WTC11 (cell line): ENCODE results near the gene CACNA2D3. TPM values are rescaled to one million over a fixed set of nuclear protein-coding genes. Genes with fewer than 3 reads are reported as not detected.

Experiments used
- ATAC-seq: fragments of 200-7000 bp; cut with Tn5 transposase; 2 replicates; pipeline ENCODE4 v1.10.0; 2021; ENCODE audit warnings: mild to moderate bottlenecking, moderate library complexity
- CTCF ChIA-PET: fragments of 300-600 bp; sonication (Branson Sonifier 250); formaldehyde crosslinking; loops from one replicate; lab custom pipeline; 2021; ENCODE audit warnings: antibody characterized with exemption; lab: Charles Lee
- POLR2A ChIA-PET: fragments of 350-600 bp; sonication (Branson Sonifier 250); formaldehyde crosslinking; loops from one replicate; lab custom pipeline; 2021; ENCODE audit warnings: antibody characterized with exemption; lab: Charles Lee
- DNase-seq: peaks from one replicate; pipeline ENCODE4 v3.0.0; 2021; ENCODE audit warnings: low spot score
- H3K27ac Mint-ChIP-seq: 2 replicates; pipeline ENCODE4 v1.8.0; 2021; ENCODE audit warnings: mixed read lengths
- H3K27me3 Mint-ChIP-seq: 2 replicates; pipeline ENCODE4 v1.8.0; 2021; ENCODE audit warnings: low read depth, mild to moderate bottlenecking, moderate library complexity, mixed read lengths
- H3K36me3 Mint-ChIP-seq: 2 replicates; pipeline ENCODE4 v1.8.0; 2021; ENCODE audit warnings: mixed read lengths
- H3K4me1 Mint-ChIP-seq: 2 replicates; pipeline ENCODE4 v1.8.0; 2022; ENCODE audit warnings: mixed read lengths
- H3K4me3 Mint-ChIP-seq: 2 replicates; pipeline ENCODE4 v1.8.0; 2021; ENCODE audit warnings: mild to moderate bottlenecking, moderate library complexity, mixed read lengths
- H3K9me3 Mint-ChIP-seq: 2 replicates; pipeline ENCODE4 v1.8.0; 2021; ENCODE audit warnings: mixed read lengths
- AFF4 ChIP-seq: sonication (generic); formaldehyde crosslinking; IDR thresholded peaks from 2 replicates; pipeline ENCODE4 v1.8.1; 2023; ENCODE audit warnings: mild to moderate bottlenecking, missing genetic modification reagents, borderline replicate concordance
- ARID4B ChIP-seq: sonication (generic); formaldehyde crosslinking; IDR thresholded peaks from 2 replicates; pipeline ENCODE4 v1.8.0; 2023; ENCODE audit warnings: missing genetic modification reagents, mild to moderate bottlenecking, borderline replicate concordance
- ATF6 ChIP-seq: sonication (generic); formaldehyde crosslinking; IDR thresholded peaks from 2 replicates; pipeline ENCODE4 v1.8.1; 2023; ENCODE audit warnings: mild to moderate bottlenecking, missing genetic modification reagents
- CTCF ChIP-seq: fragments of 200-600 bp; IDR thresholded peaks from 2 replicates; pipeline ENCODE4 v1.8.0; 2022; ENCODE audit warnings: antibody characterized with exemption
- ERG ChIP-seq: fragments of 250-450 bp; sonication (Bioruptor Pico); IDR thresholded peaks from 2 replicates; pipeline ENCODE4 v1.8.0; 2021; ENCODE audit warnings: mild to moderate bottlenecking
- FOXP1 ChIP-seq: sonication (generic); formaldehyde crosslinking; IDR thresholded peaks from 2 replicates; pipeline ENCODE4 v1.8.0; 2022; ENCODE audit warnings: missing genetic modification reagents, mild to moderate bottlenecking, moderate library complexity, borderline replicate concordance
- IRF2 ChIP-seq: sonication (generic); formaldehyde crosslinking; IDR thresholded peaks from 2 replicates; pipeline ENCODE4 v1.8.0; 2022; ENCODE audit warnings: low read depth, missing genetic modification reagents, borderline replicate concordance
- KAT7 ChIP-seq: sonication (generic); formaldehyde crosslinking; IDR thresholded peaks from 2 replicates; pipeline ENCODE4 v1.8.1; 2023; ENCODE audit warnings: missing genetic modification reagents, mild to moderate bottlenecking, borderline replicate concordance
- SOX15 ChIP-seq: fragments of 250-450 bp; sonication (Bioruptor Pico); IDR thresholded peaks from 2 replicates; pipeline ENCODE4 v1.9.0; 2021; ENCODE audit warnings: mild to moderate bottlenecking
- STAT6 ChIP-seq: sonication (generic); formaldehyde crosslinking; conservative IDR thresholded peaks from 2 replicates; pipeline ENCODE4 v1.8.1; 2023; ENCODE audit warnings: mild to moderate bottlenecking, low read depth, missing genetic modification reagents, moderate library complexity
- USF2 ChIP-seq: sonication (generic); formaldehyde crosslinking; IDR thresholded peaks from 2 replicates; pipeline ENCODE4 v1.8.1; 2023; ENCODE audit warnings: mild to moderate bottlenecking, missing genetic modification reagents, moderate library complexity
- ZNF263 ChIP-seq: sonication (generic); formaldehyde crosslinking; IDR thresholded peaks from 2 replicates; pipeline ENCODE4 v1.8.1; 2022; ENCODE audit warnings: low read depth, mild to moderate bottlenecking, moderate library complexity, missing genetic modification reagents
- total RNA-seq: library from RNA; stranded (reverse); gene quantifications from 3 replicates; pipeline ENCODE4 v1.2.3, GENCODE V29; 2021

Gene CACNA2D3
- total RNA-seq, 1 experiment from 2014 or later: 5.0 TPM

GRCh38 chr3:54538346-54538745 lies 416.0 kb downstream of the CACNA2D3 start:
- ATAC-seq: peak; percentile 90

GRCh38 chr3:54541369-54541768 lies 419.0 kb downstream of the CACNA2D3 start:
- no peak for DNase-seq
- H3K4me3 Mint-ChIP-seq: no peak overlapping the region
- TF ChIP-seq USF2 (CRISPR knock-in tag) (no peak), ERG (CRISPR knock-in tag) (no peak), SOX15 (CRISPR knock-in tag) (no peak), ZNF263 (no peak), ATF6 (no peak), ARID4B (no peak), STAT6 (CRISPR knock-in tag) (no peak), KAT7 (no peak), AFF4 (CRISPR knock-in tag) (no peak), FOXP1 (CRISPR knock-in tag) (no peak)
- peaks cover 2% of the 10 kb centered on the region; the same call in 1 of the 2 replicates for H3K4me1 Mint-ChIP-seq
- no peaks in the 10 kb centered on the region for H3K9me3 Mint-ChIP-seq
- no peaks in the 10 kb centered on the region for H3K27me3 Mint-ChIP-seq
- no peaks in the 10 kb centered on the region for H3K36me3 Mint-ChIP-seq
- no peak overlapping the region for H3K27ac Mint-ChIP-seq
- ChIA-PET POLR2A (no interaction called here), CTCF (interaction anchor here (0.7 kb wide), 1 partner anchor 181 kb away, joined by 5 read pairs; no protein-coding TSS in a partner anchor)
- no peak for ATAC-seq

More at GRCh38 chr3:54538346-54538745, 416.0 kb downstream of the CACNA2D3 start:
- TF ChIP-seq IRF2 (CRISPR knock-in tag) (no peak), CTCF (peak; percentile 48)
- Mint-ChIP-seq H3K27me3 (no peaks in the 10 kb centered on the region), H3K27ac (no peak overlapping the region), H3K4me3 (no peak overlapping the region), H3K36me3 (no peaks in the 10 kb centered on the region), H3K4me1 (peaks cover 2% of the 10 kb centered on the region; the same call in 1 of the 2 replicates), H3K9me3 (no peaks in the 10 kb centered on the region)
- POLR2A ChIA-PET: interaction anchor here (1.6 kb wide), 1 partner anchor 91 kb away, joined by 5 read pairs; no protein-coding TSS in a partner anchor
- DNase-seq: peak; percentile 48
- CTCF ChIA-PET: interaction anchor here (0.5 to 1.6 kb wide), 29 partner anchors 8 to 292 kb away, joined by 3 to 11 read pairs (median 4); no protein-coding TSS in a partner anchor
